Neural progenitor cell (in vitro differentiated cells): ENCODE measurements around the gene TUB.

Source experiments
- EZH2 ChIP-seq: fragments of 200-600 bp; sonication (generic); IDR thresholded peaks from 2 replicates; pipeline ENCODE4 v1.6.1; 2017; ENCODE audit warnings: antibody characterized with exemption, mild to moderate bottlenecking, moderate library complexity
- TF ChIP-seq, protein P1 (sequence below): fragments of 200-600 bp; sonication (generic); IDR thresholded peaks from 2 replicates; pipeline ENCODE4 v1.5.1; 2017; ENCODE audit warnings: antibody characterized with exemption, mild to moderate bottlenecking

DNA sequence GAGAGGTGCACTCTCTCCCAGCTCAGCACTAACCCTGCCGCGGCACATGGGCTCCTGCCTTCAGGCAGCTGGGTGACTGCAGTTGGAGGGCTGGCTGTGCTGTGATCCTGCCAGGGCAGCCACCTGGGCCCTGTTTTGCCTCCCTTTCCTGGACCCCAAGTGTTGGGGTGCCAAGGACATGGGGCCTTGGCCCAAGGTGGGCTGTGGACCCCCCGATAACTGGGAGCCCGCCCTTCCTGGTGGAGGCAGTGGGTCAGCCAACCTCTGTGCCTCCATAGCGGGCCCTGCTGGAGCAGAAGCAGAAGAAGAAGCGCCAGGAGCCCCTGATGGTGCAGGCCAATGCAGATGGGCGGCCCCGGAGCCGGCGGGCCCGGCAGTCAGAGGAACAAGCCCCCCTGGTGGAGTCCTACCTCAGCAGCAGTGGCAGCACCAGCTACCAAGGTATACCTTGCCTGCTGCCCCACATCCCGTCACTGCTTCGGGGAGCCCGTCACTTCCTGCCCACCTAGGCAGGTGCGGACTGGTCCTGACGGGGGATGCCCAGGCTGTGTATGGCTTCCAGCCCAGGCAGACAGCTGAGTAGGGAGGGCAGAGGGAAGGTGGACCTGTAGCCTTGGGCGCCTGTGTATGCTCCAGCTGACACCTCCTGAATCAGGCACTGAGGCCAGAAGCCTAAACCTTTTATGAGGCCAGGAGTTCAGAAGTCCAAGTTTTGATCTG, 8.9 kb downstream of the TUB start:
- TF ChIP-seq, protein P1, sequence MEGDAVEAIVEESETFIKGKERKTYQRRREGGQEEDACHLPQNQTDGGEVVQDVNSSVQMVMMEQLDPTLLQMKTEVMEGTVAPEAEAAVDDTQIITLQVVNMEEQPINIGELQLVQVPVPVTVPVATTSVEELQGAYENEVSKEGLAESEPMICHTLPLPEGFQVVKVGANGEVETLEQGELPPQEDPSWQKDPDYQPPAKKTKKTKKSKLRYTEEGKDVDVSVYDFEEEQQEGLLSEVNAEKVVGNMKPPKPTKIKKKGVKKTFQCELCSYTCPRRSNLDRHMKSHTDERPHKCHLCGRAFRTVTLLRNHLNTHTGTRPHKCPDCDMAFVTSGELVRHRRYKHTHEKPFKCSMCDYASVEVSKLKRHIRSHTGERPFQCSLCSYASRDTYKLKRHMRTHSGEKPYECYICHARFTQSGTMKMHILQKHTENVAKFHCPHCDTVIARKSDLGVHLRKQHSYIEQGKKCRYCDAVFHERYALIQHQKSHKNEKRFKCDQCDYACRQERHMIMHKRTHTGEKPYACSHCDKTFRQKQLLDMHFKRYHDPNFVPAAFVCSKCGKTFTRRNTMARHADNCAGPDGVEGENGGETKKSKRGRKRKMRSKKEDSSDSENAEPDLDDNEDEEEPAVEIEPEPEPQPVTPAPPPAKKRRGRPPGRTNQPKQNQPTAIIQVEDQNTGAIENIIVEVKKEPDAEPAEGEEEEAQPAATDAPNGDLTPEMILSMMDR: no peak
- no peak for TF ChIP-seq EZH2
